SK-N-MC (cell line): ENCODE results near the gene FSD1L.

Source experiments
- EZH2 ChIP-seq: fragments of 200-600 bp; sonication (generic); IDR thresholded peaks from one replicate; pipeline ENCODE4 v1.6.1; 2017; ENCODE audit warnings: antibody characterized with exemption
- FOXP2 ChIP-seq: optimal IDR thresholded peaks from 2 replicates; pipeline ENCODE3; 2011; ENCODE audit warnings: mild to moderate bottlenecking, moderate library complexity; ENCODE audit not compliant: insufficient read depth; ENCODE audit errors: extremely low read length, control extremely low read depth
- POLR2AphosphoS5 ChIP-seq: IDR thresholded peaks from 2 replicates; pipeline ENCODE4 v1.6.1; 2012; ENCODE audit warnings: mild to moderate bottlenecking, low read depth, low read length, borderline replicate concordance

DNA sequence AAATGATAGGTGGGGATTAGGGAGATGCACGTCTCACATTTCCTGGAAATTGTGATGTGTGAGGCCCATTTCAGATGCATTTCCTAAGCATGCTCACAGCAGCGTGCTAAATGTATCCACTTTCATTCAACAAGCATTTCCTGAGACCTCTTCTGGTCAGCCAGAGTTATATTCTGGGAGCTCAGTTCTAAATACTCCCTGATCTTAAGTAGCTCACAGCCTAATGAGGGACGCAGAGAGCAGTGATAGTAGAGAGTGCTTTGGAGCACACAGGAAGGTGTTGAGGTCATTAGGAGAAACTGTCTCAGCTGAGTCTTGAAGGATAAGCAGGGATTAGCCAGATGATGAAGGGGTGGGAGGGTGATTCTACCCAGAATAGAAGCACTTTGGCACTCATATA lies 46.2 kb upstream of the FSD1L start:
- TF ChIP-seq EZH2, result no peak
- TF ChIP-seq POLR2AphosphoS5, result no peak
- TF ChIP-seq FOXP2, result no peak
